Suppressor macrophage treated with lipopolysaccharide for 4 hours (primary cell): ENCODE results near the gene PLS3.
"Not testable (repeated sequence)": the region's sequence is repeated elsewhere in the genome, so short reads cannot be mapped to it uniquely, and the experiment has no call there.

Experiments used
- DNase-seq: peaks from one replicate; pipeline ENCODE4 v3.0.0-alpha.2; 2020

PLS3 gene

DNA sequence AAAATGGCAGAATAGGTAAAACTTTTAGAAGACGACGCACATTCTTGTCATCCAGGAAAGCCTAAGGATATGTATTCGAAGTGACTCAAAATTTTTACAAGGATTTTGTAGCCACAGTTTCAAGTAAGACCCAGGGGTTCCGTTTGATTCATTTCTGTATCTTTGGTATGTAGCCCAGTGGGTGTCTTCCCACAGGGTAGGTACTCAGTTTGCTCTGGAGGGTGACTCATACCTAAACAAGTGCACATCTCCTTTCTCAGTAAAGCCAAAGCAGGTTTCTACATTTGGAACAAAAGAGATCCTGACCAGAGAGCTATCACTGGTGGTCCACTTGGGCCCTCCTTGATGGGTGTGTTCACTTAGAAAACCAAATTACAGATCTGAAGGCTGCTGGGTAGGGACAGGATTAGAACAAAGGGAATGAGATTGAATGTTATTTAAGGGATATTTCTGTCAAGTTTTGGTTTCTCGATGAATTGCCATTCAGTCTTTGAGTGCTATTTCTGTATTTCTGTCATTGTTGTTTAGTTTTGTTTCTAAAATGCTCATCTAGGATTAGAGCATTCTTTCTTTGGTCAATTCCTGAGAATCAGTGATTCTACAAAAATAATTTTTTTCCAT, 56.1 kb downstream of the PLS3 start:
- no peak for DNase-seq

DNA sequence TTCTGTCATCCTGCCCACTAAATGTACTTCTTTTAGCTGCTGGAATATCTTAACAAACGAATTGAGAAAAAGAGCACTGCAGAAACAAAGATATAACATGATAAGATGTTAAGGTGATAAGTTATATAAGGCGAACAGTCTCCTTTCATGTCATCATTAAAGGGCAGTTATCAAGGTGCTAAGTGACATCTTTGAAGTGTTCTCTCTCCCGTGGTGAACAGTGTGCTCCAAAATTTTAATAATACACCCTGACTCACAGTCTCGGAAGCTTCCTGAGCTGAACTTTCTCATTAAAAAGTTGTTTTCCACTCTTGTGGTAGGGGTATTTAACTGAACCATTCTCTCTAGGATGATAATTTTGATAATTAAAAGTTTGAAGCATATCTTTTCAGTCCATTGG, 61.6 kb downstream of the PLS3 start:
- no peak for DNase-seq

DNA sequence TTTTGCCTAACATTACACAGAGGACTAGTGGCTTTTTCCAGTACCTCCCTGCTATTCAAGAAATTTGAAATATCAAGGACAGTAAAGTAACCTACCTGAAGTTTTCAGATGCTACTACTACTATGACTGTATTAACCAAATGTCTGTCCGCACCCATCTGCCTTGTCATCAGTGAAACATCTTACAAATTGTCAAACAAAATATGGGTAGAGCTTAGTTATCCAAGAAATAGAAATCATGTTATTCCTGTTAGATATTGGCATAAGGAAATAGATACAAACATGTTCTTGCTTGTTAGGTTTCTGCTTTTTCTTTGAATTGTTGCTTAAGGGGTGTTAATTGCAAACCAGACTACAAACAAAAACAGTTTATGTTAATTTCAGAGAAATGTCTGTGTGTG, 63.9 kb downstream of the PLS3 start:
- no peak for DNase-seq

DNA sequence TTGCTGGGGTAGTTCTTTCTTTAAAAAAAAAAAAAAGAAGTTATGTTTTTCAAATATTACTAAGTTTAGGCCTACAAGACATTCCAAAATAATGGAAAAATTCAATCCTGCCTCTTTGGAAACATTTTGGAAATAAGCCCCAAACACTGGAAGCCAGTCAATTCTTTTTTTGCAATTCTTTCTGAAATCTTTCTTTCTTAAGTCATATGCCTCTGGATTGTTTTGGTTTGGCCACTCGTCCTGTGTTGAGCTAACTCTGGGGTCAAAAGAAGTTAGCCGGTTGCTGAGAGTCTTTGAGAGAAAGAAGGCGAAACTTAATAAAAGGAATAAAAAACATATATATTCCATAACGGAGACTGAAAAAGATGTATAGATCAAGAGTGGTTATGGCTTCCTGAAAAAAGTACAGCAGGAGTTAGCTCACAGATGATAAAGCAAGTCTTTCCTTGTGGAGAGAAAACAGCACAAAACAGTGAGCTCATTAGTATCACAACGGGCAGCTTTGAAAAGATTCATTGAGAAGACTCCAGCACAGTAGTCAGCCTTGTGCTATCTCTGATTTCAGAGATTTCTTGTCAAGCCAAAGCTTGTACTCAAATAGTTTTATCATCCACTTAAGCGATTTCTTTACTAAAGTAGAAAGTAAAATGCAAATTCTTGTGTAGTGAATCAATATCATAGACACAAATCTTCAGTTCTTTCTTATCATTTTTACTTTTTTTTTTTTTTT, 64.8 kb downstream of the PLS3 start:
- no peak for DNase-seq

DNA sequence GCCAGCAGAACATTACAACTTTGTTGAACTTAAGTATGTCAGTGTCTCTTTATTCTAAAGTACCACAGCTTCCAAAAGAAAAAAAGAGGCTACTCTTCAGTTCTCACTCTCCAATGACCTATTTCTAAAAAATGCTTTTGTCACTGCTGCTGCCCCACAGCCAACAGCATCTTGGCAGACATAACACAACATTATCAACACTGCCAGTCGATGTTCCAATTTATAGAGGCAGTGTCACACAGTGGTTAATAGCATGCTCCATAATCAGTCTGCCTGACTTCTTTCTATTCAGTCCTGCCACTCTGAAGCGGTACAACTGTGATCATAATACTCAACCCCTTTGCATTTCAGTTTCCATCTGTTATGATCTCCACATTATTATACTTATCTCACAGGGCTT, 69.2 kb downstream of the PLS3 start:
- no peak for DNase-seq

DNA sequence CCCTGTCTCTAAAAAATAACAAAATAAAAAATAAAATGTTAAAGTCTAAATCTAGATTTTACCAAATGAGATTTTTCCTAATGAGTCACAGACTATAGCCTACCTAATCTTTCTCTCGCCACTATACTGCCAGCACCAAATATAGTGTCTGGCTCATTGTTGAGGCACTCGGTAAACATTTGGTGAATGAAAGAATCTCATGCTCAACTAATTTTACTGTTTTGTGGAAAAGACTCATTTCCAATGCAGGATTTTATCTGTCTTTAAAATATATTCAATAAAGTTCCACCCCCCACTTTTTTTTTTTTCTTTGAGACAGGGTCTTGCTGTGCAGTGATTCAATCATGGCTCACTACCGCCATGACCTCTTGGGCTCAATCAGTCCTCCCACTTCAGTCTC, 71.5 kb downstream of the PLS3 start:
- DNase-seq, result no peak

DNA sequence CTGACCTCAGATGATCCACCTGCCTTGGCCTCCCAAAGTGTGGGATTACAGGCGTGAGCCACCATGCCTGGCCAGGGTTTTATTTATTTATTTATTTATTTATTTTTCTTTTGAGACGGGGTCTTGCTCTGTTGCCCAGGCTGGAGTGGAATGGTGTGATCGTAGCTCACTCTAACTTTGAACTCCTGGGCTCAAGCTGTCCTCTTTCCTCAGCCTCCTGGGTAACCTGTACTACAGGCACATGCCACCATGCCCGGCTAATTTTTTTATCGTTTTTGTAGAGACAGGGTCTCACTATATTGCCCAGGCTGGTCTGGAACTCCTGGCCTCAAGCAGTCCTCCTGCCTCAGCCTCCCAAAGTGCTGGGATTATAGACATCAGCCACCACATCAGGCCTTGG, 72.4 kb downstream of the PLS3 start:
- DNase-seq, result not testable (repeated sequence)

DNA sequence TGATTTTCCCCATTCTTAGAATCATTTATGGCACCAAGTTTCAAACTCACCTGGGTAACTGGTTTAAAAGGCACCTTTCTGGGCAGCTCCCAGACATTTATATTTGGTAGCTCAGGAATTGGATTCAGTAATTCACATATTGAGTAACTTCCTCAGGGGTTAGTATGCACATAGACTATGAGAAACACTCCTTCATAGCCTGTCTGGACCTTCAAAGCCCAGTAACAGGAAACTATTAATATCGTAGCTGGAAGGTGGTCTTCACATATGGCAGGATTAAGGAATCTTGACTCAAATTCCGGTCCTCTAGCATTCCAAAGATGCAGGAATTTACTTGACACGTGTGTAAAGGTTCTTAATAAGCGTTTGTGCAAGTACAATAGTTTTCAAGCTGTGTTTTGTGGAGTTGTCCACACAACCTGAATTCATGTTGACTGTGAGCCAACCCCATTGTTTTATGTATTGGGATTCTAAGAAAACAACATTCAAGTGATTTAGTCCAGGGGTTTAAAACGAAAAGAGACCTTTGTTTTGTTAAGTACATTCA, 78.4 kb downstream of the PLS3 start:
- DNase-seq, result no peak

DNA sequence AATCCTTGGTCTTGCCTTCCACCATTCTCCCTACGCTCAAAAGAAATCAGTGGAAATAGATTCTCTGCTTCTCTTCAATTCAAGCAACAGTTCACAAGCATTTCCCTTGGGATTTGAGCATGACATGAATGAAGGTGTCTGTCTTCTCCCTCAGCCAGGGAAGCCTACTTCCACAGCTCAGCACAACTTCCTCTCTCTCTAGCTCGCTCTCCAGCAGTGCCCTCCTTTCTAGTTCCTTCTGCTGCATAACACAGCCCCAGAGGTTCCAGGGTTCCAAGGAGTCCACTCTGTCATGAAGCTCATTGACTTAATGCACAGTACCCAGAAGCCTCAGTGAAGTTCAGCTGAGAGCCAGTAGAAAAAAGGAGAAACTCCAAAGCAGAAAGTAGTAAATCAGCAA, 81.3 kb downstream of the PLS3 start:
- DNase-seq, result peak; percentile 0

DNA sequence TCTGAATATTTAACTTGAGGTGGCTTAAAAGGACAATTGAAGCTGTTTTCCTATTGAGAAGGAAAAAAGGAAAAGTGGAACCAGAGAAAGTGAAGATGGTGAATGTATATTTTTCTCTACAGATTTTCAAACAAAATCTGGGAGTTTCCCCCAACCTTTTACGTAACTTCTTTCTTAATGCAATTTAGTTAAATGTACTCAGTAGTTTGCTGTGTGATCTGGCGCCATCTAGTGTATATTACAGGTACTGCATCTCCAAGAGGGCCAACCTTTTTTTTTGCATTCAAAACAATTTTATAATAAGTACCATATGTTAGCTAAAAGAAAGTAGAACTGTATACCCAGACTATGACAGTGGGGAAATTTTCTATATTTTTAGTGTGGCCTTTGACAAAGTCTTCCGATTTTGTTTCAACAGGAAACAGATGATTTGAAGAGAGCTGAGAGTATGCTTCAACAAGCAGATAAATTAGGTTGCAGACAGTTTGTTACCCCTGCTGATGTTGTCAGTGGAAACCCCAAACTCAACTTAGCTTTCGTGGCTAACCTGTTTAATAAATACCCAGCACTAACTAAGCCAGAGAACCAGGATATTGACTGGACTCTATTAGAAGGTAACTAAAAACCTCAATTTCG, 82.0 kb downstream of the PLS3 start:
- peak; percentile 57 for DNase-seq

DNA sequence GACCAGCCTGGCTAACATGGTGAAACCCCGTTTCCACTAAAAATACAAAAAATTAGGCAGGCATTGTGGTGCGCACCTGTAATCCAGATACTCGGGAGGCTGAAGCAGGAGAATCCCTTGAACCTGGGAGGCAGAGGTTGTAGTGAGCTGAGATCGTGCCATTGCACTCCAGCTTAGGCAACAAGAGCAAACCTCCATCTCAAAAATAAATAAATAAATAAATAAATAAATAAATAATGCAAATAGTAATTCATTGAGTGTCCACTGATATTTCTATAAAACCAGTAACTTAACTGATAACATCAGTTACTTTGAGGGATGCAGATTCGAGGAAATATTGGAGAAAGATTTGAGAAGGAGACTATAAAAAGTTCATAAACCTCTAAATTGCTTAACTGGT, 83.4 kb downstream of the PLS3 start:
- DNase-seq, result not testable (repeated sequence)

DNA sequence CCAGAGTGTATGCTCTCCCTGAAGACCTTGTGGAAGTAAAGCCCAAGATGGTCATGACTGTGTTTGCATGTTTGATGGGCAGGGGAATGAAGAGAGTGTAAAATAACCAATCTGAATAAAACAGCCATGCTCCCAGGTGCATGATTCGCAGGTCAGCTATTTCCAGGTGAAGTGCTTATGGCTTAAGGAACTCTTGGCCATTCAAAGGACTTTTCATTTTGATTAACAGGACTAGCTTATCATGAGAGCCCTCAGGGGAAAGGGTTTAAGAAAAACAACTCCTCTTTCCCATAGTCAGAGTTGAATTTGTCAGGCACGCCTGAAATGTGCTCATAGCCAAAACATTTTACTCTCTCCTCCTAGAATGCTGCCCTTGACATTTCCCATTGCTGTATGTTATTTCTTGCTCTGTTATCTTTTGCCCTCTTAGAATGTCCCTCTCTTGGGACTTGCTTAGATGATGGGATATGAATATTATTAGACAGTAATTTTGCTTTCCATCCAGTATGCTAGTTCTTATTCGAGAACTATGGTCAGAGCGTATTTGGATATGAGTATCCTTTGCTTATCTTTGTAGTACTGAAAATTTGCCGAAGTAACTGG, 88.6 kb downstream of the PLS3 start:
- no peak for DNase-seq

DNA sequence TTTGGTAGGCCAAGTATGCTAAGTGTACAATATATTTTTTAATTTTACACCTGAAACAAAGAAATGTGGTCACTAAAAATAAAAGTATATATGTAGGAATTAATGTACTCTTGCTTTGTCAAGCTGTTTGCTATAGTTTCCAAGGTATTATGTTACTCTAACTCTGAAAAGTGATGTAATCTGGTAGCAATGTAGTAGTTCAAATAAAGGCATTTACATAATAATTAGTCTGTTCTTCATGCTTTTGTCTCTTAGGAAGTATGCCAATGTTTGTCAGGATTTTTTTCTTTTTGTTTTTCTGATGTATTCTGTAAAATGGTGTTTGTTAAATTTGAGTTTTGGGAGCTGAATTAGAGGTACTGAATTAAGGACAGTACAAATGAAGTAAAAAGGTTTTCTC, 89.5 kb downstream of the PLS3 start:
- no peak for DNase-seq

DNA sequence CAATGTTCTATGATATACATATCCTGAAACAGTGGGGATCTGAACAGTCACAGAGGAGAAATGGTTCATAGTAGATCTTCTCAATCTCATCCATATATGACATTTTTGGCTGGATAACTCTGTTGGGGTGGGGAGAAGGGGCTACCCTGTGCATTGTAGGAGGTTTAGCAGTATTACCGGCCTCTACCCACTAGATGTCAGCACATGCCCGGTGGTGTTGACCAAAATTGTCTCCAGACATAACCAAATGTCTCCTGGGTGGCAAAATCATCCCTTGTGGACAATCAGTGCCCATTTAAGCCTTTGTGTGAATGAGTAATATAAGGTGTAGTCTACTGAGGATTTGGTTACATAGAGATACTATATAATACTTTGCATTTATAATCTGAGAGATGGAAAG, 89.9 kb downstream of the PLS3 start:
- DNase-seq, result peak; percentile 16

DNA sequence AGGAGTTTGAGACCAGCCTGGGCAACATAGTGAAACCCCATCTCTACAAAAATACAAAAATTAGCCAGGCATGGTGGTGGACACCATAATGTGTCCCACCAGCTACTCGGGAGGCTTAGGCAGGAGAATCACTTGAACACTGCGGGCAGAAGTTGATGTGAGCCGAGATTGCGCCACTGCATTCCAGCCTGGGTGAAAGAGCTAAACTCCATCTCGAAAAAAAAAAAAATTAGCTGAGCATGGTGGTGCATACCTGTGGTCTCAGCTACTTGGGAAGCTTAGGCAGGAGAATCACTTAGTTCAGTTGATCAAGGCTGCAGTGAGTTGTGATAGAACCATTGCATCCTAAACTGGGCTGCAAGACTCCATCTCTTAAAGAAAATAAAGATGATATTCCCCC, 91.2 kb downstream of the PLS3 start:
- no peak for DNase-seq

DNA sequence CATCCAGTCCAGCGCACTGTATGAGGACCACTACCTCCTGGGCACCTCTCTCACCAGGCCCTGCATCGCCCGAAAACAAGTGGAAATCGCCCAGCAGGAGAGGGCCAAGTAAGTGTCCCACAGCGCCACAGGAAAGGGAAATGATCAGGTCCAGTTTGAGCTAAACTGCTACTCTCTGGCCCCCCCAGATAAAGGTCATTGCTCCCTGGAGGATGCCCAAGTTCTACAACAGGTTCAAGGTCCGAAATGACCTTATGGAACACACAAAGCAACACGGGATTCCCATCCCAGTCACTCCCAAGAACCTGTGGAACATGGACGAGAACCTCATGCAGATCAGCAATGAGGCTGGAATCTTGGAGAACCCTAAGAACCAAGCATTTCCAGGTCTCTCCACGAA, 104.1 kb downstream of the PLS3 start:
- DNase-seq, result no peak

DNA sequence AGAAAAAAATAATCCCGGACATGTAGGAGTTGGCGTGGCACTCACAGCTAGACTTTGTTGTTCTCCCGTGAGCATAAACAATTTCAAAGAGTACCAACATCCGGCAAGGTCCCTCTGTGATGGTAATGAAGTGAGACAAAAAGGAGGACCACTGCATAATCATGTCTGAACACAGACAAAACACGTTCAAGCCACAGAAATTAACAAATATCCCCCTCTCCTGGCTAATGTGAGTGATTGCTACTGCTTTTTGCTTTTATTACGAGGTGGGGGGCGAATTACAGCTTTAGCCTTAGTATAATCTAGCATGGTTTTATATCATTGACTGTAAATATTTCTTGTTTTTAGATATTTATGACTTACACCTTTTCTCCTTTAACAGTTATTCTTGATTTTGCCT, 118.5 kb downstream of the PLS3 start:
- no peak for DNase-seq

DNA sequence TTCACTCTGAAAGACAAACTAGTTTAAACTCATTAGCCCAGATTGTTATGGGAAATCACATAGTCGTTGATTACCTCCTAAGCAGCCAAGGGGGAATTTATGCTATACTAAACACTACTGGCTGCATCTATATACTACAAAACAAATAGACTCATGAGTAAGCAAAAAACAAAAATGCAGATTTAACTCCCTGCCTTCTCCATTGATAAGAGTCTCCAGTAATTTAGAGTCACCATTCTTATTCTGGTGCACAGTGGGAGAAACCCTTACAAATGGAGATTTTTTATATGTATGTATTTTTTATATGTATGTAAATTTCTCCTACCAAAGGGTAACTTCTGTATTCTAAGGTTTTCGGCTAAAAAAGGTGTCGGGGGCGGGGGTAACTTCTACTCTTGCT, 126.6 kb downstream of the PLS3 start:
- no peak for DNase-seq

DNA sequence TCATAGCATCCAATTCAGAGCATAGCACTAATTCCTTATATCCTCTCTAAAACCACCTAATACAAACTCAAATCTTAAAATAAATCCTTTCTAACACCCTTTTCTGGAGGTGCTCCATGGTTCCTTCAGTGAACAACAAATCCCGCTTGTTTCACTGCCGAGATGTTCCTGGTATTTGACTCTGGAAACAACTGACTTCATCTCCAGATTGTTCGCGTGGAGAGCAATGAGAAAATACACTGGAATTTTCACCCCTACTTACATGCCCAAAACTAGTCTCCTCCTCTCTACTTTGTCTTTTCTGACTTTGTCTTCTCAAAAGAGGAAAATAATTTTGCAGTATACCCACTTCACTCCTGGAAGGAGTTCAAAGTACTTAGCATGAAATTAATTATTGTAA, 129.0 kb downstream of the PLS3 start:
- no peak for DNase-seq

DNA sequence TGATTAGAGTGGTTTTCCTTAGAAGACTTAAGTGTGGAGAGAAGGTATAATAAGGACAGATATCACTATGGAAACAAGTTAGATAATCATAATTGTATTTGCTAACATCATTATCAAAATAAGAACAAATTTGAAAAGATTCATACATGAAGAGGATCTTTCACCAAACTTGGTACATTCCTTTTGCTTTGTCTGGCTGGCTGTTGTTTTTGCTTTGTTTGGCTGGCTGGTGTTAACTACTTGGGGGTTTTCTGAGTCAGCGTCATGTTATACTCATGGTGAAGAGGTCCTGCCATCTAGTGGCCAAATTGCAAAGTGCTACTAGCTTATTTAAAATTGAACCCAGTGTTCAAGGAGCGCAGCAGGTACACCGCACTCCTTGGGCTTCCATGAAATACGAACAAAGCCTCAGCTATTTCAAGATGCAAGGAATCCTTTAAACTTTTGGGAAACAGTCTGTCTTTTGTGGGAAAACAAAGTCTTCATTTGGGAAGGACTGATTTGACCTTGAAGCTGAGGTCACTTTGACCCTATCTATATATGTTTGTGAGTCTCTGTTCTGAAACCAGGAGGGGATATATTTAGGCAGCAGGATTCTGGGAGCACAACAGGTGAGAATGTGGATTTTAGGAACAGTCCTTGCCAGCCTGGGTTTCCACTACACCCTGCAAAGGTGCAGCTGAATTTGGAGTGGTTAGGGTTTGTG, 129.7 kb downstream of the PLS3 start:
- peak; percentile 60 for DNase-seq

DNA sequence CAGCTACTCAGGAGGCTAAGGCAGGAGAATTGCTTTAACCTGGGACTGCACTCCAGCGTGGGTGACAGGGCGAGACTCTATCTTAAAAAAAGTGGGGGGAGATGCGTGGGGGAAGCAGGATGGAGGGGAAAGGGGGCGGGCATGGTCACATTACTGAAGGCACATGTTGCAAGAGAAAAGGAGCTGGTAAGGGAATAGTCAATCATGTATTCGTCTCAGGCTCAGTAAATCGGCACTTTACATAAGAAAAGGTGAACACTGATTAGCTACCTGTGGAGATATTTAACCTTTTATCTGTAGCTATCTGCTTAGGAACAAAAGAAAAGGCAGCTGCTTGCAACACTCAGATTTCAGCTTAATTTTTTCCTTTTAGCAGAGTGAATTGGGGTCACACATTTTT, 132.5 kb downstream of the PLS3 start:
- DNase-seq, result no peak

DNA sequence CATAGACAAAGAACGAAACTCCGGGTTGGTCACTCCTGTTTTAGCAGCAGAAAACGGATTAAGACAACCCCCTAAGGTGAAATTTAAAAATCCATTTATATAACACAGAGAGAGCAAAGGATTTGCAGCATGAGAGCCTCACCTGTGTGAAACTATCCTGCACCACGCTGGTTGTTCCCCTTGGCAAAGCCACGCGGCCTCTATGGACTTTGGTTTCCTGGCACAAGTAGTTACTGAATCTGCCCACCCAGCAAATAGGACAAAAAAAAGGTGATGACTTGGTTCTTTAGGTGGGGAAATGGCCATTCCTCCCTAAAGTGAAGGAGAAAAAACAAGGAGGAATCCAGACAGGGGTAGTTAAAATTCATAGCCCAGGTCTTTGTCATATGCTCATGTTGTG, 133.1 kb downstream of the PLS3 start:
- DNase-seq, result no peak

DNA sequence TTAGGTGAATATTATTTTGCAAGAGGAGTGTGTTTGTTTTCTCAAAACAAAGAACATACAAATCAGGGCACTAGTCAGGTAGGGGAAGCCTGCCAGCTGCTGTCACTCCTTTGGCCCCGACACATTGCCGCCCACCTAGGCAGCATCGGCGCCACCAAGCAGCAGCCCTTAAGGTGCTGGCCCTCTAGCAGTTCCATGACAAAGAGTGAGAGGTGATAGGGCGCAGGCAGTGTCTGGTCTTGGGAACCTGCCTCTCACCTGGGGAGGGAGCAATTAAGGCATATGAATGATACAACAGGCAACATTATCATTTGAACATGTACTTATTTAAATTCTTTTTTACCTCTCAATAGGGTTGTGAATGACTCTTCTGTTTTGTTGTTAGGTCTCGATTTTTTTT, 135.1 kb downstream of the PLS3 start:
- DNase-seq, result no peak
